Choroid plexus epithelial cell (primary cell): Measurements from ENCODE around the gene GPC1.
"Not testable (repeated sequence)": the region's sequence is repeated elsewhere in the genome, so short reads cannot be mapped to it uniquely, and the experiment has no call there.

Experiments used
- DNase-seq: peaks from one replicate; pipeline ENCODE4 v3.0.0-alpha.2; 2010; ENCODE audit warnings: low read depth
- H3K4me3 ChIP-seq: 2 replicates; pipeline ENCODE4 v1.5.1; 2011; ENCODE audit warnings: low read depth, mild to moderate bottlenecking, control low read depth, low read length, moderate library complexity
- TF ChIP-seq, protein P1 (sequence below): conservative IDR thresholded peaks from 2 replicates; pipeline ENCODE4 v1.5.1; 2011; ENCODE audit warnings: low read depth, mild to moderate bottlenecking, control low read depth, inconsistent platforms, low read length, moderate library complexity

GPC1 gene

DNA sequence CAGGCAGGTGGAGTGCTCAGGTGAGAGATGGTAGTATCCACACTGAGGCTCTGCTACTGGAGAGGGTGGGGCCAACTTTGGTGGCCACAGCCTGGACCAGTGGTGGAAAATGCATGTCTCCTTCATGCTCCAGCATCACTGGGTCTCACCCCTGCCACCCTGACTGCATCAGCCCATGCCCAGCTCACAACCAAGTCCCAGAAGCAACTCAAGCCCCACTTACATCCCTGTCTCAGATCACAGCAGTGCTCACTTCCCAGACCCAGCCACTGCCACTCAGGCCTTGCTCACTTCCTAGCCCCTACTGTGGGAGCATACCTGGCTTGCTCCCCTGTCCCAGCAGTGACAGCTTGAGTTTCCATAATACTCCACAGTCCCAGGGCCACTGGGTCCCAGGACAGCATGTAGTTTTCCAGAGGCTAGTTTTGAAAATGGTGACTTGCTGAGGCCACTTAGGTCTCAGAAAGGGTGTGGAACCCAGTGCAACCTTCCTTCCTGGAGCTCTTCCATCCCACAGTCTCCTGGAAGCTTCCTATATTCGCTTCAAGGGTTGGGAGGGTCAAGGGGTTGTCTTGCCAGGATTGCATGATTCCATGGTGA is 58.8 kb downstream of the GPC1 start:
- H3K4me3 ChIP-seq, result no peak overlapping the region
- TF ChIP-seq, protein P1, sequence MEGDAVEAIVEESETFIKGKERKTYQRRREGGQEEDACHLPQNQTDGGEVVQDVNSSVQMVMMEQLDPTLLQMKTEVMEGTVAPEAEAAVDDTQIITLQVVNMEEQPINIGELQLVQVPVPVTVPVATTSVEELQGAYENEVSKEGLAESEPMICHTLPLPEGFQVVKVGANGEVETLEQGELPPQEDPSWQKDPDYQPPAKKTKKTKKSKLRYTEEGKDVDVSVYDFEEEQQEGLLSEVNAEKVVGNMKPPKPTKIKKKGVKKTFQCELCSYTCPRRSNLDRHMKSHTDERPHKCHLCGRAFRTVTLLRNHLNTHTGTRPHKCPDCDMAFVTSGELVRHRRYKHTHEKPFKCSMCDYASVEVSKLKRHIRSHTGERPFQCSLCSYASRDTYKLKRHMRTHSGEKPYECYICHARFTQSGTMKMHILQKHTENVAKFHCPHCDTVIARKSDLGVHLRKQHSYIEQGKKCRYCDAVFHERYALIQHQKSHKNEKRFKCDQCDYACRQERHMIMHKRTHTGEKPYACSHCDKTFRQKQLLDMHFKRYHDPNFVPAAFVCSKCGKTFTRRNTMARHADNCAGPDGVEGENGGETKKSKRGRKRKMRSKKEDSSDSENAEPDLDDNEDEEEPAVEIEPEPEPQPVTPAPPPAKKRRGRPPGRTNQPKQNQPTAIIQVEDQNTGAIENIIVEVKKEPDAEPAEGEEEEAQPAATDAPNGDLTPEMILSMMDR, result no peak
- no peak for DNase-seq

DNA sequence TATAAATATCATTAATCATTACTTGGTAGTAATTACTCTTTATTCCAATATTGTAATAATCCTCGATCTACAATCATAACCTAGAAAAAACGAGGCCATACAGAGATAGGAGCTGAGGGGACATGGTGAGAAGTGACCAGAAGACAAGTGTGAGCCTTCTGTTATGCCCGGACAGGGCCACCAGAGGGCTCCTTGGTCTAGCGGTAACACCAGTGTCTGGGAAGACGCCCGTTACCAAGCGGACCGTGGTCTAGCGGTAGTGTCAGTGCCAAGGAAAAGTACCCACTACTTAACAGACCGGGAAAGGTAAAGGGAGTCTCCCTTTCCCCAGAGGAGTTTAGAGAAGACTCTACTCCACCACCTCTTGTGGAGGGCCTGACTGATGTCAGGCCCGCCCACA is 59.5 kb downstream of the GPC1 start:
- DNase-seq, result peak; percentile 20
- not testable (repeated sequence) for H3K4me3 ChIP-seq
- TF ChIP-seq, protein P1, result peak; percentile 48

GRCh38 chr2:240497082-240497481 is 61.6 kb downstream of the GPC1 start:
- DNase-seq, result peak; percentile 89
- not testable (repeated sequence) for H3K4me3 ChIP-seq
- TF ChIP-seq, protein P1, result peak; percentile 79

- no peak overlapping the region for H3K4me3 ChIP-seq
- DNase-seq, result no peak
- TF ChIP-seq, protein P1, result no peak
These were observed 62.9 kb downstream of the GPC1 start for GRCh38 chr2:240498171-240498957.

GRCh38 chr2:240498958-240499260 is 63.4 kb downstream of the GPC1 start:
- TF ChIP-seq, protein P1, result no peak
- H3K4me3 ChIP-seq, result no peak overlapping the region
- DNase-seq, result no peak

DNA sequence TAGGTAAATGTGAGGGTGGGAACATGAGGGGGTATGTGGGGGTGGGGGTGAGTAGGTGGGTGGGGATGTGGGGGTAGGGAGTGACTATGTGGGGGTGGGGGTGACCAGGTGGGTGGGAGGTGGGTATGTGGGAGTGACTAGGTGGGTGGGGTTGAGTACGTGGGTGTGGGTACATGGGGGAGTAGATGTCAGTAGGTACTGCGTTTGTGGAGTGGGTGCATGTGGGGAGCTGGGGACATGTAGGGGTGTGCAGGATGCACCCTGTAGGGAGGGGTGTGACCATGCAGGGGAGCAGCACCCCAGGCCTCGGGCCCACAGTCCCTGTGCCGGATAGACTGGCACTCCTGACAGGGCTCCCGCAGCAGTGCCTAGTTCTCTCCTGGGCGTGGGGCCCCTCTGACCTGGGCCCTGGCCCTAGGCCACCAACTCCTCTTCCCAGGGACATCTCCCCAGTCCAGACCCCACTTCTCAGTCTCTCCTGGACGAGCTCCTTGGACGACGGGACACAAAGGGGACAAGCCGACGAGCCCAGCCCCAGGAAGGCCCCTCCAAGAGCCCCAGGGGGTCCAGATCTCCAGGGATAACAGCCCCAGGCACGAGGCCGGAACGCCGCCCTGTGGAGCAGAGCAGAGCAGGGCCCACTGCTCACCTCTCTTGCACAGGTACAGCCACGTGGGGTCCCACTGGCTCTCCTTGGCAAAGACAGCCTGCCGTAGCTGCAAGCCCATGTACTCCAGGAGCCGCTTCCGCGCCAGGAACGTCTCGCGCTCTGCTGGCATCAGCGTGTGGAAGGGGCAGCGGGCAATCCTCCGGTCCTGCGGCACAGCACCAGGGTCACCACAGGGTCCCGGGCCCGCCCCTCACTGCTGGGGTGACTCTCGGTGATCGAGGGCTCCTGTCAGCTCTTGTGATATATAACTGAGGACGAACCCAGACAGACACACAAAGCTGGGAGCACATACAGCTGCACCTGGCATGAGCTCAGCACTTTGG is 64.1 kb downstream of the GPC1 start:
- TF ChIP-seq, protein P1, result no peak
- no peak for DNase-seq
- no peak overlapping the region for H3K4me3 ChIP-seq
